Mesenchymal stem cell (in vitro differentiated cells and primary cell): ENCODE data around the gene AHCYL1. TPM values are rescaled to one million over a fixed set of nuclear protein-coding genes. Genes with fewer than 3 reads are reported as not detected.

Experiments used
- DNase-seq: peaks from one replicate; pipeline ENCODE4 v3.0.0-alpha.2; 2013
- H2AFZ ChIP-seq: one replicate; pipeline ENCODE4 v1.6.1; 2013; ENCODE audit warnings: low read depth, mild to moderate bottlenecking, control low read depth, inconsistent platforms, low read length, moderate library complexity
- H2AK5ac ChIP-seq: 2 replicates; pipeline ENCODE4 v1.6.1; 2013; ENCODE audit warnings: low read length, moderate library complexity, mild to moderate bottlenecking, inconsistent platforms; ENCODE audit not compliant: severe bottlenecking
- H2BK120ac ChIP-seq: one replicate; pipeline ENCODE4 v1.6.1; 2013; ENCODE audit warnings: low read depth, mild to moderate bottlenecking, inconsistent platforms, low read length, moderate library complexity
- H2BK12ac ChIP-seq, 2 experiments: one replicate each; pipeline ENCODE4 v1.6.1; 2013; ENCODE audit warnings: inconsistent platforms in 2 of 2, low read length in 2 of 2, mild to moderate bottlenecking in 2 of 2, moderate library complexity in 2 of 2, control low read depth in 1 of 2
- H2BK15ac ChIP-seq: one replicate; pipeline ENCODE4 v1.6.1; 2013; ENCODE audit warnings: mild to moderate bottlenecking, low read depth, inconsistent platforms; ENCODE audit not compliant: poor library complexity, severe bottlenecking
- H2BK5ac ChIP-seq: 2 replicates; pipeline ENCODE4 v1.6.1; 2013; ENCODE audit warnings: low read depth, mild to moderate bottlenecking, low read length, control low read depth, inconsistent platforms; ENCODE audit not compliant: poor library complexity, severe bottlenecking
- H3K14ac ChIP-seq, 2 experiments: one replicate each; pipeline ENCODE4 v1.6.1; 2013; ENCODE audit warnings: inconsistent platforms in 2 of 2, low read length in 2 of 2, control low read depth in 1 of 2, mild to moderate bottlenecking in 1 of 2, moderate library complexity in 1 of 2
- H3K18ac ChIP-seq, 2 experiments: one replicate each; pipeline ENCODE4 v1.6.1; 2013; ENCODE audit warnings: inconsistent platforms in 2 of 2, low read length in 2 of 2, control low read depth in 1 of 2, low read depth in 1 of 2, mild to moderate bottlenecking in 1 of 2
- H3K23ac ChIP-seq, 2 experiments: one replicate each; pipeline ENCODE4 v1.6.1; 2013; ENCODE audit warnings: inconsistent platforms in 2 of 2, low read length in 2 of 2, mild to moderate bottlenecking in 2 of 2, moderate library complexity in 2 of 2, control low read depth in 1 of 2
- H3K27ac ChIP-seq: 2 replicates; pipeline ENCODE4 v1.5.1; 2013; ENCODE audit warnings: mild to moderate bottlenecking, moderate library complexity, low read length, control low read depth, inconsistent platforms; ENCODE audit not compliant: poor library complexity, severe bottlenecking
- H3K27me3 ChIP-seq, 2 experiments: 2 replicates each; pipeline versions ENCODE4 v1.6.1 to v1.7.0; 2013; ENCODE audit warnings: low read length in 2 of 2, mild to moderate bottlenecking in 2 of 2, moderate library complexity in 2 of 2, control low read depth in 1 of 2, inconsistent platforms in 1 of 2; ENCODE audit not compliant: control insufficient read depth in 1 of 2, insufficient read depth in 1 of 2
- H3K36me3 ChIP-seq, 2 experiments: 2 replicates each; pipeline versions ENCODE4 v1.6.1 to v1.7.0; 2013; ENCODE audit warnings: low read length in 2 of 2, control low read depth in 1 of 2, inconsistent platforms in 1 of 2, low read depth in 1 of 2, mild to moderate bottlenecking in 1 of 2; ENCODE audit not compliant: insufficient read depth in 2 of 2, control insufficient read depth in 1 of 2
- H3K4ac ChIP-seq, 2 experiments: one replicate each; pipeline ENCODE4 v1.6.1; 2013; ENCODE audit warnings: inconsistent platforms in 2 of 2, low read length in 2 of 2, mild to moderate bottlenecking in 2 of 2, moderate library complexity in 2 of 2, control low read depth in 1 of 2, low read depth in 1 of 2
- H3K4me1 ChIP-seq: 2 replicates; pipeline ENCODE4 v1.6.1; 2013; ENCODE audit warnings: low read depth, low read length, control low read depth; ENCODE audit not compliant: control insufficient read depth, insufficient read depth
- H3K4me2 ChIP-seq: 2 replicates; pipeline ENCODE4 v1.6.1; 2013; ENCODE audit warnings: low read length, mild to moderate bottlenecking, inconsistent platforms; ENCODE audit not compliant: poor library complexity, severe bottlenecking
- H3K4me3 ChIP-seq, 2 experiments: 2 replicates each; pipeline versions ENCODE4 v1.5.1 to v1.7.0; 2013; ENCODE audit warnings: low read length in 2 of 2, mild to moderate bottlenecking in 2 of 2, control low read depth in 1 of 2, low read depth in 1 of 2; ENCODE audit not compliant: insufficient read depth in 1 of 2
- H3K79me1 ChIP-seq: replicated peaks from 2 replicates; pipeline ENCODE4 v1.6.1; 2013; ENCODE audit warnings: mild to moderate bottlenecking, control low read depth, low read length, inconsistent platforms; ENCODE audit not compliant: poor library complexity, severe bottlenecking
- H3K9ac ChIP-seq: 2 replicates; pipeline ENCODE4 v1.7.0; 2013; ENCODE audit warnings: mild to moderate bottlenecking, low read length, moderate library complexity
- H3K9me3 ChIP-seq: 2 replicates; pipeline ENCODE4 v1.7.0; 2013; ENCODE audit warnings: mild to moderate bottlenecking, low read length; ENCODE audit not compliant: control insufficient read depth
- H4K8ac ChIP-seq: one replicate; pipeline ENCODE4 v1.6.1; 2013; ENCODE audit warnings: inconsistent platforms, mild to moderate bottlenecking, low read length, moderate library complexity
- H4K91ac ChIP-seq: one replicate; pipeline ENCODE4 v1.6.1; 2013; ENCODE audit warnings: mild to moderate bottlenecking, low read length, inconsistent platforms
- WGBS: methylation state at CpG from one replicate; pipeline ENCODE4 v1.1.7; 2013; ENCODE audit warnings: mixed read lengths; 5-methylcytosine and 5-hydroxymethylcytosine counted together
- polyA plus RNA-seq, 2 experiments: library from polyadenylated mRNA; stranded (reverse); fragments of 200-250 nt; gene quantifications; one replicate each; pipeline ENCODE4 v1.2.3, GENCODE V29; 2013

AHCYL1 gene
- 84.2 TPM for polyA plus RNA-seq (2013, experiment 1 of 2)
- 86.4 TPM for polyA plus RNA-seq (2013, experiment 2 of 2)

DNA sequence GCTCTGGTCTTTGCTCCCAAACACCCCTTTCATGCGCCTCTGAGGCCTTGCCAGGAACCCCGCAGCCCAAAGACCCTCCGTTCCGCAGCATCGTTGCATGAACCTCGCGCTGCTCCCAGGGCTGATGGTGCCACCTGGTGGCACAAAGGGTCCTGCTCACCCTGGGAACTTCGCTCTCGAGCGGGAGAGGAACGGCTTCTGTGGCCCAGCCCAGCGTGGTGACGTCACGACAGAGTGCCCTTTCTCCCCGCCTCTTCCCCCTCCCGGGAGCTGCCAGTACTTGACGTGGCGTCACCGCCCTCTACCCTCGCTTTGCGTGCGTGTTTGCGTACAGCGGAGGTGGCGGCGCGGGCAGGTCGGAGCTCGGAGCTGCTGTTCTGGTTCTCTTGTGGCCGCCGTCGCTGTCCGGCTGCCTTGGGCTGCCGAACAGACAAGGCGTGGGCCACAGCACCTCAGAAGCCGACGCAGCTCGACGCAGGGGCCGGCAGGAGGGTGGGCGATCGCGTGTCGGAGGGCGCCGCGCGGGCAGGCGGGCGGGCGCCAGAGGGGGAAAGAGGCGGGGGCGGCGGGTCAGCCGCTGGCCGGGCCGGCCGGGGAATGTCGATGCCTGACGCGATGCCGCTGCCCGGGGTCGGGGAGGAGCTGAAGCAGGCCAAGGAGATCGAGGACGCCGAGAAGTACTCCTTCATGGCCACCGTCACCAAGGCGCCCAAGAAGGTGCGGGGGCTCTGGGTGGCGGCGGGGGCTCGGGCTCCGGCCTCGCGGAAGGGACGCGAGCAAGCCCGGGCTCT, at the start of gene AHCYL1:
TSS of gene AHCYL1 (plus strand) at position 310 of the 791 bp plus-strand sequence. CDS start at position 598, 288 bp downstream.
- peaks cover 0 to 13% of the 10 kb centered on the region in 2 experiments for H3K36me3 ChIP-seq
- H2BK12ac ChIP-seq, result peak within 1 kb of the TSS; percentile 88 to 94
- H2BK15ac ChIP-seq, result peak within 1 kb of the TSS; percentile 95
- peak within 1 kb of the TSS; percentile 88 to 90 for H3K4me3 ChIP-seq
- peak within 1 kb of the TSS in 1 of 2 experiments; percentile 93 for H3K23ac ChIP-seq
- peak within 1 kb of the TSS; percentile 74 for H2BK120ac ChIP-seq
- H3K4ac ChIP-seq, result peak within 1 kb of the TSS; percentile 85 to 98
- H3K27ac ChIP-seq, result peak within 1 kb of the TSS; percentile 71
- peak within 1 kb of the TSS; percentile 96 for H4K8ac ChIP-seq
- peak; percentile 99 for DNase-seq
- peak within 1 kb of the TSS in 1 of 2 experiments; percentile 96 for H3K14ac ChIP-seq
- peak within 1 kb of the TSS; percentile 69 for H3K4me2 ChIP-seq
- no peaks in the 10 kb centered on the region for H3K9me3 ChIP-seq
- H3K27me3 ChIP-seq, result no peaks in the 10 kb centered on the region
- H3K4me1 ChIP-seq, result peaks cover 20% of the 10 kb centered on the region
- peak within 1 kb of the TSS; percentile 38 for H2AK5ac ChIP-seq
- H3K79me1 ChIP-seq, result peaks cover 5% of the 10 kb centered on the region
- under 1% methylated on average over 72 of the region's 79 CpGs for WGBS
- H3K9ac ChIP-seq, result peak within 1 kb of the TSS; percentile 98
- H4K91ac ChIP-seq, result peak within 1 kb of the TSS; percentile 97
- H3K18ac ChIP-seq, result peak within 1 kb of the TSS; percentile 92 to 93
- peak within 1 kb of the TSS; percentile 91 for H2BK5ac ChIP-seq
- H2AFZ ChIP-seq, result peak within 1 kb of the TSS; percentile 80

DNA sequence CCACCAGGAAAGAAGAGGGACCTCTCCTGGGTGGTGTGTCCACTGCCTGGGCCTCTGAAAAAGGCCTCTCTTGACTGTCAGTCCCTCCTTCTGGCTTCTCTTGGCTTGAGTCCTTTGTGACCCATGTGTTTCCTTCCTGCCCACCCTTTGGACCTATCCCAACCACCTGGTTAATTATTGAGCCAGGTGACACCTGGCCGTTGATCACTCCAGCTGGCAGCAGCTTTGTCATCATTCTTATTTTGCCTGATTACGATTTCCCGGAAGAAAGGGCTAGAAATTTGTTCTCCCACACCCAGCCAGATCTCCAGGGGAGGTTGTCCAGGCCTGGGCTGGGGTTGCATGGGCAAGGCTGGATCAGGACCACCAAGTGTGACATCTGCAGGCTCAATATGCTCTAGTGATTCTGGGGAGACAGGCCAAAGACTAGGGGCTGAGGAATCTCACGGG, 49.1 kb upstream of the AHCYL1 start:
- Histone ChIP-seq H3K14ac (no peak overlapping the region), H2BK120ac (no peak overlapping the region), H2BK15ac (peak overlapping the region; percentile 67), H2AFZ (no peak overlapping the region), H3K4me2 (no peak overlapping the region), H3K36me3 (peaks cover 0 to 3% of the 10 kb centered on the region in 2 experiments), H3K18ac (peak overlapping the region in 1 of 2 experiments; percentile 17), H3K4me1 (peaks cover 23% of the 10 kb centered on the region), H3K27me3 (no peaks in the 10 kb centered on the region), H3K4me3 (no peak overlapping the region), H3K23ac (no peak overlapping the region), H2BK5ac (no peak overlapping the region), H3K27ac (no peak overlapping the region), H2BK12ac (peak overlapping the region in 1 of 2 experiments; percentile 63), H3K79me1 (no peaks in the 10 kb centered on the region), H3K4ac (peak overlapping the region in 1 of 2 experiments; percentile 29), H2AK5ac (no peak overlapping the region), H4K91ac (no peak overlapping the region), H4K8ac (no peak overlapping the region), H3K9me3 (peaks cover 10% of the 10 kb centered on the region), H3K9ac (no peak overlapping the region)
- DNase-seq, result no peak
- 91% methylated on average over 4 of the region's 4 CpGs for WGBS

DNA sequence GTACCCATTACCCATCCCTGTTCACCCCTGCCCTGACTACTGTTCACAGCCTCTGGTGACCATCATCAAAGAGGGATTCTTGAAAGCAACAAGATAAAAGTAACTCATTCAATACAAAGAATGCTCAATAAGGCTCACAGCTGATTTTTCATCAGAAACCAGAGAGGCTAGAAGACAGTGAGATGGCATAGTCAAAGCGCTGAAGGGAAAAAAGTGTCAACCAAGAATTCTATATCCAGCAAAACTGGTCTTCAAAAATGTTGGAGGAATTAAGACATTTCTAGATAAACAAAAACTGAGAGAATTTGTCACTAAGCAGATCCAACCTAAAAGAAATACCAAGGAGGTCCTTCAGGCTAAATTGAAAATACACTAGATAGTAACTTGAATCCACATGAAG, 46.8 kb upstream of the AHCYL1 start:
- Histone ChIP-seq H3K27ac (no peak overlapping the region), H3K79me1 (no peaks in the 10 kb centered on the region), H2AK5ac (no peak overlapping the region), H2BK15ac (no peak overlapping the region), H2AFZ (no peak overlapping the region), H3K9me3 (peaks cover 10% of the 10 kb centered on the region), H3K23ac (no peak overlapping the region), H2BK5ac (no peak overlapping the region), H3K4me3 (no peak overlapping the region), H3K4me2 (no peak overlapping the region), H3K27me3 (no peaks in the 10 kb centered on the region), H4K91ac (no peak overlapping the region), H3K4me1 (peaks cover 16% of the 10 kb centered on the region), H2BK120ac (no peak overlapping the region), H3K18ac (no peak overlapping the region), H3K9ac (no peak overlapping the region), H4K8ac (no peak overlapping the region), H2BK12ac (no peak overlapping the region), H3K14ac (no peak overlapping the region), H3K4ac (no peak overlapping the region), H3K36me3 (no peaks in the 10 kb centered on the region)
- no CpG with 5 or more reads among the region's 1 CpG for WGBS
- DNase-seq, result no peak

DNA sequence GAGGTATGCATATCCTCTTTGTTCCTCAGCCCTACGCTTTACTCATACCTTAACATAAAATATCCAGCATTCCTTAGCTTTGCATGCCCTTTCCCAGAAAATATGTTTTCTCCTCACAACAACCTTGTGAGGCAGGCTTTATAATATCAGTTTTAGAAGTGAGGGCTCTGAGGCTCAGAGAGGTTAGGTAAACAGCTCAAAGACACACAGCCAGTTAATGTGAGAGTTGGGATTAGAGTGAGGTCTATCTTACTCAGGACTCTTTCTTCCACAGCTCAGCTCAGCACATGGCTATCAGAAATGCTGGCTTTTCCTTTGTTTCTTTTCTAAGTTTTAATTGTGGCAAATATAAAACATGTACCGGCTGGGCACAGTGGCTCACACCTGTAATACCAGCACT, 46.0 kb upstream of the AHCYL1 start:
- H3K9ac ChIP-seq, result no peak overlapping the region
- H3K14ac ChIP-seq, result no peak overlapping the region
- 100% methylated on average over 1 of the region's 2 CpGs for WGBS
- no peak overlapping the region for H2BK5ac ChIP-seq
- H3K4me3 ChIP-seq, result no peak overlapping the region
- peaks cover 10% of the 10 kb centered on the region for H3K9me3 ChIP-seq
- no peak overlapping the region for H3K23ac ChIP-seq
- no peak overlapping the region for H2BK120ac ChIP-seq
- no peak overlapping the region for H2AK5ac ChIP-seq
- H2BK12ac ChIP-seq, result no peak overlapping the region
- no peak overlapping the region for H4K8ac ChIP-seq
- no peaks in the 10 kb centered on the region for H3K36me3 ChIP-seq
- H4K91ac ChIP-seq, result no peak overlapping the region
- no peak for DNase-seq
- no peak overlapping the region for H3K4ac ChIP-seq
- no peak overlapping the region for H2AFZ ChIP-seq
- H3K27ac ChIP-seq, result no peak overlapping the region
- H2BK15ac ChIP-seq, result no peak overlapping the region
- no peaks in the 10 kb centered on the region for H3K79me1 ChIP-seq
- no peak overlapping the region for H3K18ac ChIP-seq
- H3K27me3 ChIP-seq, result no peaks in the 10 kb centered on the region
- peaks cover 15% of the 10 kb centered on the region for H3K4me1 ChIP-seq
- no peak overlapping the region for H3K4me2 ChIP-seq
